Tibial nerve (tissue), 4 donors: ENCODE results near the gene POTEB2. TPM values are rescaled to one million over a fixed set of nuclear protein-coding genes. Genes with fewer than 3 reads are reported as not detected.
"Not testable (repeated sequence)": the region's sequence is repeated elsewhere in the genome, so short reads cannot be mapped to it uniquely, and the experiment has no call there.

Experiments used
- DNase-seq, 2 donors: peaks; one replicate each; pipeline ENCODE4 v3.0.0-alpha.2; 2019; ENCODE audit warnings: low spot score in 2 of 2
- H3K27ac ChIP-seq, 4 donors: fragments of 200-600 bp; sonication (generic) in 3 of 4; one replicate each; pipeline ENCODE4 v1.5.1; 2017 to 2019; ENCODE audit warnings: mild to moderate bottlenecking in 1 of 4
- H3K27me3 ChIP-seq, 2 donors: fragments of 200-600 bp; sonication (generic) in 1 of 2; one replicate each; pipeline versions ENCODE4 v1.5.1 to v1.6.0; 2017 to 2019
- H3K36me3 ChIP-seq, 3 donors: fragments of 200-600 bp; sonication (generic); one replicate each; pipeline ENCODE4 v1.5.1; 2018 to 2019
- H3K4me1 ChIP-seq, 4 donors: fragments of 200-600 bp; sonication (generic) in 3 of 4; one replicate each; pipeline ENCODE4 v1.5.1; 2017 to 2019
- H3K4me3 ChIP-seq, 4 donors: fragments of 200-600 bp; sonication (generic) in 3 of 4; one replicate each; pipeline ENCODE4 v1.5.1; 2017 to 2019; ENCODE audit warnings: mild to moderate bottlenecking in 1 of 4, moderate library complexity in 1 of 4
- H3K9me3 ChIP-seq, 4 donors: fragments of 200-600 bp; sonication (generic) in 3 of 4; one replicate each; pipeline ENCODE4 v1.5.1; 2017 to 2019
- WGBS, 2 donors: methylation state at CpG; one replicate each; pipeline ENCODE4 v1.1.5; 2018; 5-methylcytosine and 5-hydroxymethylcytosine counted together
- small RNA-seq: library from RNA; depleted of rRNA; stranded (forward); fragments of <200 nt; gene quantifications from one replicate; pipeline ENCODE3, GENCODE V24; 2016
- total RNA-seq, 4 donors: library from RNA; depleted of rRNA; stranded (reverse); fragments of >200 nt; gene quantifications; one replicate each; pipeline ENCODE4 v1.1.0, GENCODE V29; 2016

POTEB2 gene
- not detected for total RNA-seq

- not testable (repeated sequence) for H3K4me1 ChIP-seq, H3K27ac ChIP-seq, H3K36me3 ChIP-seq, H3K4me3 ChIP-seq, DNase-seq, H3K27me3 ChIP-seq, H3K9me3 ChIP-seq
- WGBS, 2 donors = no CpG with 5 or more reads among the region's 9 CpGs
Measured at GRCh38 chr15:20866214-20866613, at the start of gene POTEB2. Gene POTEB2, minus strand, starts transcription at chr15:20866314. Its CDS starts 33 bp downstream, at chr15:20866281.

- not testable (repeated sequence) for H3K9me3 ChIP-seq, H3K36me3 ChIP-seq, H3K27me3 ChIP-seq, H3K4me1 ChIP-seq, H3K4me3 ChIP-seq, H3K27ac ChIP-seq, DNase-seq
- no CpG with 5 or more reads among the region's 5 CpGs for WGBS, 2 donors
Measured at GRCh38 chr15:20879916-20880315, 13.8 kb upstream of the POTEB2 start.

- not testable (repeated sequence) for H3K4me3 ChIP-seq, H3K27ac ChIP-seq, DNase-seq, H3K27me3 ChIP-seq, H3K9me3 ChIP-seq, H3K36me3 ChIP-seq, H3K4me1 ChIP-seq
- WGBS, 2 donors = no CpG with 5 or more reads among the region's 48 CpGs
Measured at GRCh38 chr15:20878464-20878863, 12.3 kb upstream of the POTEB2 start.

- H3K9me3 ChIP-seq, H3K27ac ChIP-seq, DNase-seq, H3K36me3 ChIP-seq, H3K4me3 ChIP-seq, H3K4me1 ChIP-seq, H3K27me3 ChIP-seq: not testable (repeated sequence)
- WGBS, 2 donors = no CpG with 5 or more reads among the region's 37 CpGs
Measured at GRCh38 chr15:20877819-20878218, 11.7 kb upstream of the POTEB2 start.

Small RNAs within 50 kb of the gene (small RNA-seq; reads per million reads assigned to genes)
- not detected for gene AC012414.2
- not detected for gene MIR3118-2
- not detected for gene RNU6-749P
- not detected for gene ZNF519P2
